Stomach smooth muscle (tissue), 2 donors: ENCODE measurements around the gene CDK11A.
"Not testable (repeated sequence)": the region's sequence is repeated elsewhere in the genome, so short reads cannot be mapped to it uniquely, and the experiment has no call there.

Source experiments
- H3K27ac ChIP-seq: one replicate; pipeline ENCODE4 v1.7.0; 2013; ENCODE audit warnings: mild to moderate bottlenecking, low read length, inconsistent platforms
- H3K27me3 ChIP-seq, 2 donors: one replicate each; pipeline ENCODE4 v1.7.0; 2013; ENCODE audit warnings: low read length in 2 of 2; ENCODE audit not compliant: insufficient read depth in 2 of 2, control insufficient read depth in 1 of 2
- H3K36me3 ChIP-seq, 2 donors: one replicate each; pipeline ENCODE4 v1.7.0; 2013; ENCODE audit warnings: low read length in 2 of 2; ENCODE audit not compliant: control insufficient read depth in 2 of 2, insufficient read depth in 2 of 2
- H3K4me1 ChIP-seq: one replicate; pipeline ENCODE4 v1.7.0; 2013; ENCODE audit warnings: low read length; ENCODE audit not compliant: control insufficient read depth, insufficient read depth
- H3K4me3 ChIP-seq, 2 donors: one replicate each; pipeline ENCODE4 v1.7.0; 2013; ENCODE audit warnings: low read length in 2 of 2
- H3K9ac ChIP-seq, 2 donors: one replicate each; pipeline ENCODE4 v1.7.0; 2013; ENCODE audit warnings: low read length in 2 of 2, mild to moderate bottlenecking in 1 of 2
- H3K9me3 ChIP-seq, 2 donors: one replicate each; pipeline ENCODE4 v1.7.0; 2013; ENCODE audit warnings: low read length in 2 of 2; ENCODE audit not compliant: control insufficient read depth in 2 of 2
- donor health status: healthy.
- donor health status: Pancreatic carcinoma.

CDK11A gene

GRCh38 chr1:1724035-1724864, at the start of gene CDK11A:
Gene CDK11A, minus strand, starts transcription at chr1:1724357. Its CDS starts 1,539 bp downstream, at chr1:1722818.
- peak within 1 kb of the TSS; percentile 77 to 79 for H3K9ac ChIP-seq

DNA sequence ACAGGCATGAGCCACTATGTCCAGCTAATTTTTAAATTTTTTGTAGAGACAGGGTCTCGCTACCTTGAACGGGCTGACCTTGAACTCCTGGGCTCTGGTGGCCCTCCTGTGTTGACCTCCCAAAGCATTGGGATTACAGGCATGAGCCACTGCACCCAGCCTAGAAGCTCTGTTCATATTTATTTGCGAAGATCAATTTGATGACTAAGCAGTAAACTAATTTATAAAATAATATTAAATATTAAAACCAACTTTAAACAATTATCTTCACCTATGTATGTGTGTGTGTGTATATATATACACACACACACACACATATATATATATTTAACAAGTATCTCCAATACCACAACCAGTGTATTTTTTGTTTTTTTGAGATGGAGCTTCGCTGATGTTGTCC, 49.7 kb upstream of the CDK11A start:
- Histone ChIP-seq H3K4me3 (no peak overlapping the region), H3K4me1 (peaks cover 22% of the 10 kb centered on the region), H3K9me3 (peaks cover 0 to 7% of the 10 kb centered on the region in 2 donors), H3K27ac (no peak overlapping the region), H3K9ac (no peak overlapping the region), H3K36me3 (peaks cover 0 to 3% of the 10 kb centered on the region in 2 donors), H3K27me3 (no peaks in the 10 kb centered on the region)

More at GRCh38 chr1:1724035-1724864, at the start of gene CDK11A:
- H3K4me3 ChIP-seq, result peak within 1 kb of the TSS; percentile 67 to 74
- H3K27me3 ChIP-seq, H3K36me3 ChIP-seq, H3K4me1 ChIP-seq, H3K9me3 ChIP-seq: not testable (repeated sequence)
- H3K27ac ChIP-seq, result peak within 1 kb of the TSS; percentile 86

- H3K9ac ChIP-seq, result no peak overlapping the region
- H3K4me1 ChIP-seq, result peaks cover 3% of the 10 kb centered on the region
- no peak overlapping the region for H3K4me3 ChIP-seq
- H3K27me3 ChIP-seq, result no peaks in the 10 kb centered on the region
- no peak overlapping the region for H3K27ac ChIP-seq
- H3K36me3 ChIP-seq, result peaks cover 0 to 3% of the 10 kb centered on the region in 2 donors
- H3K9me3 ChIP-seq, result peaks cover 0 to 7% of the 10 kb centered on the region in 2 donors
Measured at GRCh38 chr1:1771096-1771495, 46.9 kb upstream of the CDK11A start.

DNA sequence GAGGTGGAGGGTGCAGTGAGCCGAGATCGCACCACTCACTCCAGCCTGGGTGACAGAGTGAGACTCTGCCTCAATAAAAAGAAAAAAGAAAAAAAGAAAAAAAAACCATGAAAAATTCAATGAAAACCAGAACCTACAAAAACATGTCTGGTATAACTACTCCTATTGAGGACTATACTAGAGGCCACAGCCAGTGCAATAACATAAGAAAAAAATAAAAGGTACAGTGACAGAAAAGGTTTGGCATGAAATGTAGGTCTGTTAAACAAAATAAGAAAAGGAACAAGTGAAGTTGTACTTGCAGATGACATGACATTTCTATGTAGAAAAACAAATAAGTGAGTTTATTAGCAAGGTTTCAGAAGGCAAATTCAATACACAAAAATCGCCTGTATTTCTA, 45.9 kb upstream of the CDK11A start:
- peaks cover 0 to 7% of the 10 kb centered on the region in 2 donors for H3K9me3 ChIP-seq
- H3K27me3 ChIP-seq, result no peaks in the 10 kb centered on the region
- no peak overlapping the region for H3K4me3 ChIP-seq
- no peaks in the 10 kb centered on the region for H3K4me1 ChIP-seq
- H3K36me3 ChIP-seq, result peaks cover under 1 to 3% of the 10 kb centered on the region in 2 donors
- H3K27ac ChIP-seq, result no peak overlapping the region
- no peak overlapping the region for H3K9ac ChIP-seq

- peaks cover 0 to 7% of the 10 kb centered on the region in 2 donors for H3K9me3 ChIP-seq
- H3K4me3 ChIP-seq, result no peak overlapping the region
- H3K9ac ChIP-seq, result no peak overlapping the region
- no peaks in the 10 kb centered on the region for H3K27me3 ChIP-seq
- no peaks in the 10 kb centered on the region for H3K4me1 ChIP-seq
- no peak overlapping the region for H3K27ac ChIP-seq
- peaks cover 8% of the 10 kb centered on the region in 2 donors for H3K36me3 ChIP-seq
Measured at GRCh38 chr1:1768249-1768992, 44.3 kb upstream of the CDK11A start.

- Histone ChIP-seq H3K4me1 (no peaks in the 10 kb centered on the region), H3K4me3 (no peak overlapping the region), H3K36me3 (peaks cover 25 to 27% of the 10 kb centered on the region in 2 donors), H3K9me3 (no peaks in the 10 kb centered on the region), H3K27ac (no peak overlapping the region), H3K9ac (no peak overlapping the region), H3K27me3 (no peaks in the 10 kb centered on the region)
Measured at GRCh38 chr1:1764876-1765470, 40.8 kb upstream of the CDK11A start.

DNA sequence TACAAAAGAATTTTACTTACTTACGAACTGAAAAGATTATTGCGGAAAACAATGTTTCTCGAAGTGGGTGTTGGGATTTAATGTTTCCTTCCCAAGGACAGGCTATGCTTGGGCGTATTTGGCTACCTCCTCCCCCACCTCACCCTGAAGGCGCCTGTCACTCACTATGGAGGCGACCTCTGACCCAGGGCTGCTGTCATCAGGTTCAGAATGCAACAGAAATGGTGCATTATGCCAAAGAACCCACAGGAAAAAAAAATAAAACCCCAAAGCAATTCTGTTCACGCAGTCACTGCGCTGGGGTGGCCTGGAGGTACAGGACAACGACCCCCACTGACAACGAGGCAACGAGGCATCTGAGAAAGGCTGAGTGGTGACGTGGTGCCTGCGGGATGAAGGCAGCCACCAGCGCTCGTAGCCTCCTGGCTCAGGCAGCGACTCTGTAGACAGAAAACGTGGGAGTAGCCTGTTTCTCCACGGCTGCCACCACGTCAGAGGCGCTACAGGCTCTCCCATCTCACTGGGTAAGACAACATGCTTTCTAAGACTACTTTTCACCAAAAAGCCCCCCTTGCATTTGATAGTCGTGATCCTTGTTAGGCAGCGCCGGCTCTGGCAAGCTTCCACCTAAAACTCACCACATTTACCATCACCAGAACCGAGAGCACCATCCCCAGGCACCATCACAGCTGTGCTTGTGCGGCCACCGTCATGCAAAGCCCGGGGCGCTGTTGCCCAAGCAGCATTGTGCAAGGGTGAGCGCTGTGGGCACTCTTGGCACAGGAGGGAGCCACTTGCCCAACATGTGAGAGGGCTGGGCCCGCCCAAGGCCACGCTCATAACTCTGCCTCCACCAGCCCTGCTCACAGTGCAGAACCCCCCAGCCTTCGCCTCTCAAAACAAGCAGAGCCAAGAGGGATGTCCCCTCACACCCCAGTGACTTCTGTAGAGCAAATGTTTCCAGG, 39.8 kb upstream of the CDK11A start:
- Histone ChIP-seq H3K4me1 (peaks cover 5% of the 10 kb centered on the region), H3K4me3 (no peak overlapping the region), H3K27ac (no peak overlapping the region), H3K27me3 (no peaks in the 10 kb centered on the region), H3K9ac (no peak overlapping the region), H3K36me3 (peaks cover 30% of the 10 kb centered on the region in 2 donors), H3K9me3 (no peaks in the 10 kb centered on the region)

DNA sequence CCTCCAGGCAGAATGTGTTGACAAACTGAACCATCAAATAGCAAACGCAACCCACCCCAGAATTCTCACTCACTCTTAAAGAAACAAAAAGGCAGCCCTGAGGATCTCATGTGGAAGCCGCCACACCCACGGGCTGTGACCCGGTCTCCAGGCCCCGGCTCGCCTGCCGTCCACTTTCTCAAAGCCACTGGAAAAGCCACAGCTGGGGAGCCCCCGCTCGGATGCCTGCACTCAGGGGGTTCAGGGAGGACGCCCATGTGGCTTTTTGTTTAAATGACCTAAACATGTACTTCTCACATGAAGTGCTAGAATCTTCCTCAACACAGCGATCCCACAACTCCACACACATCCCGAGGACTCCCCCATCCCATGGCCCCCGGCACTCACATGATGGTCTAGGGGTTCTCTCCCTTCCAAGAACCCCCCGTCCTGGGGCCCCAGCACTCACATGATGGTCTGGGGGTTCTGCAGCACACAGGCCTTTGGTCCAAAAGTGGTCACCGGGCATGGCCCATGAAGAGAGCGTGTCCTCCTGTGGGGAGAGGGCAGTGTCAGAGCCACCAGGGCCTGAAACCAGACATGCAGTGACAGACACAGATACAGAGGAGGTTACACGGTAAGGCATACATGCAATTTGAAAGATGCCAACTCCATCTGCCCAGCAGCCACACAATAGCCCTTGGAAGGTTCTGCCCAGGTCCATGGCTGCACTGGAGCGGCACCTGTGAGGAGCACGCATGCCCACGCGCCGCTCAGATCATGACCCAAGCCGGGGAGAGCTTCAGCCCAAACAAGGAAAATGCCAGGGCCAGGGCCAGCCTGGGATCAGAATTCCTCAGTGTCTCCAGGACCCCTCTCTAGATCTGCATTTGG, 37.6 kb upstream of the CDK11A start:
- Histone ChIP-seq H3K9me3 (no peaks in the 10 kb centered on the region), H3K36me3 (peaks cover 31 to 37% of the 10 kb centered on the region in 2 donors), H3K4me1 (peaks cover 5% of the 10 kb centered on the region), H3K27me3 (no peaks in the 10 kb centered on the region), H3K9ac (no peak overlapping the region), H3K27ac (no peak overlapping the region), H3K4me3 (no peak overlapping the region)

- H3K27ac ChIP-seq, result no peak overlapping the region
- H3K4me3 ChIP-seq, result no peak overlapping the region
- peaks cover 5% of the 10 kb centered on the region for H3K4me1 ChIP-seq
- no peaks in the 10 kb centered on the region for H3K27me3 ChIP-seq
- no peaks in the 10 kb centered on the region for H3K9me3 ChIP-seq
- H3K36me3 ChIP-seq, result peaks cover 41 to 43% of the 10 kb centered on the region in 2 donors
- H3K9ac ChIP-seq, result no peak overlapping the region
Measured at GRCh38 chr1:1760715-1761114, 36.6 kb upstream of the CDK11A start.
